Measurements from ENCODE around the gene ESYT1. TPM values are rescaled to one million over a fixed set of nuclear protein-coding genes. Genes with fewer than 3 reads are reported as not detected.

The ESYT1 gene
- total and polyA plus RNA-seq, 10 of the 15 experiments (the other 5 are each of a cell fraction or from before 2014, with no cell fraction given) = 47.5 to 120 (median 87.1) TPM

- TF ChIP-seq CTCF (IDR thresholded peaks at IDR 0.05 in 2 of 3, conservative IDR thresholded peaks at IDR 0.05 in 1 of 3; ENCODE audit: control insufficient read depth in 2 of 3, extremely low read depth in 1 of 3, insufficient read depth in 1 of 3, low read depth in 3 of 3, low read length in 3 of 3) (no peak), IRF4 (IDR thresholded peaks at IDR 0.05; ENCODE audit: low read depth, low read length) (no peak), CEBPB (IDR thresholded peaks at IDR 0.05; ENCODE audit: borderline replicate concordance in 1 of 2, low read depth in 2 of 2, low read length in 2 of 2) (no peak), NFXL1 (IDR thresholded peaks at IDR 0.05; ENCODE audit: borderline replicate concordance) (no peak), NRF1 (conservative IDR thresholded peaks at IDR 0.05; ENCODE audit: low read depth, low read length) (no peak), SMARCA5 (IDR thresholded peaks at IDR 0.05) (peak; percentile 6; the same call in 1 of the 2 replicates), ZNF207 (IDR thresholded peaks at IDR 0.05; ENCODE audit: borderline replicate concordance) (peak; percentile 63; the same call in 1 of the 2 replicates), REST (IDR thresholded peaks at IDR 0.05; ENCODE audit: low read depth, low read length) (no peak), IKZF1 (conservative IDR thresholded peaks at IDR 0.05) (peak; percentile 77), GATAD2B (conservative IDR thresholded peaks at IDR 0.05; ENCODE audit: low read depth) (peak; percentile 42; the same call in 1 of the 2 replicates), MYC (IDR thresholded peaks at IDR 0.05; ENCODE audit: insufficient read depth, insufficient read length, insufficient replicate concordance, low read length, severe bottlenecking) (no peak), SMAD5 (IDR thresholded peaks at IDR 0.05; ENCODE audit: low read depth) (peak; percentile 11; the same call in 1 of the 2 replicates), DPF2 (IDR thresholded peaks at IDR 0.05) (no peak), ELK1 (IDR thresholded peaks at IDR 0.05; ENCODE audit: low read depth, low read length) (peak; percentile 81), JUNB (IDR thresholded peaks at IDR 0.05) (peak; percentile 22; the same call in 1 of the 2 replicates)
- TF ChIP-seq, protein P1, sequence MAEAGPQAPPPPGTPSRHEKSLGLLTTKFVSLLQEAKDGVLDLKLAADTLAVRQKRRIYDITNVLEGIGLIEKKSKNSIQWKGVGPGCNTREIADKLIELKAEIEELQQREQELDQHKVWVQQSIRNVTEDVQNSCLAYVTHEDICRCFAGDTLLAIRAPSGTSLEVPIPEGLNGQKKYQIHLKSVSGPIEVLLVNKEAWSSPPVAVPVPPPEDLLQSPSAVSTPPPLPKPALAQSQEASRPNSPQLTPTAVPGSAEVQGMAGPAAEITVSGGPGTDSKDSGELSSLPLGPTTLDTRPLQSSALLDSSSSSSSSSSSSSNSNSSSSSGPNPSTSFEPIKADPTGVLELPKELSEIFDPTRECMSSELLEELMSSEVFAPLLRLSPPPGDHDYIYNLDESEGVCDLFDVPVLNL (IDR thresholded peaks at IDR 0.05; ENCODE audit: low read depth, low read length) = no peak; the same call in 1 of the 2 replicates
- TF ChIP-seq, protein P2, sequence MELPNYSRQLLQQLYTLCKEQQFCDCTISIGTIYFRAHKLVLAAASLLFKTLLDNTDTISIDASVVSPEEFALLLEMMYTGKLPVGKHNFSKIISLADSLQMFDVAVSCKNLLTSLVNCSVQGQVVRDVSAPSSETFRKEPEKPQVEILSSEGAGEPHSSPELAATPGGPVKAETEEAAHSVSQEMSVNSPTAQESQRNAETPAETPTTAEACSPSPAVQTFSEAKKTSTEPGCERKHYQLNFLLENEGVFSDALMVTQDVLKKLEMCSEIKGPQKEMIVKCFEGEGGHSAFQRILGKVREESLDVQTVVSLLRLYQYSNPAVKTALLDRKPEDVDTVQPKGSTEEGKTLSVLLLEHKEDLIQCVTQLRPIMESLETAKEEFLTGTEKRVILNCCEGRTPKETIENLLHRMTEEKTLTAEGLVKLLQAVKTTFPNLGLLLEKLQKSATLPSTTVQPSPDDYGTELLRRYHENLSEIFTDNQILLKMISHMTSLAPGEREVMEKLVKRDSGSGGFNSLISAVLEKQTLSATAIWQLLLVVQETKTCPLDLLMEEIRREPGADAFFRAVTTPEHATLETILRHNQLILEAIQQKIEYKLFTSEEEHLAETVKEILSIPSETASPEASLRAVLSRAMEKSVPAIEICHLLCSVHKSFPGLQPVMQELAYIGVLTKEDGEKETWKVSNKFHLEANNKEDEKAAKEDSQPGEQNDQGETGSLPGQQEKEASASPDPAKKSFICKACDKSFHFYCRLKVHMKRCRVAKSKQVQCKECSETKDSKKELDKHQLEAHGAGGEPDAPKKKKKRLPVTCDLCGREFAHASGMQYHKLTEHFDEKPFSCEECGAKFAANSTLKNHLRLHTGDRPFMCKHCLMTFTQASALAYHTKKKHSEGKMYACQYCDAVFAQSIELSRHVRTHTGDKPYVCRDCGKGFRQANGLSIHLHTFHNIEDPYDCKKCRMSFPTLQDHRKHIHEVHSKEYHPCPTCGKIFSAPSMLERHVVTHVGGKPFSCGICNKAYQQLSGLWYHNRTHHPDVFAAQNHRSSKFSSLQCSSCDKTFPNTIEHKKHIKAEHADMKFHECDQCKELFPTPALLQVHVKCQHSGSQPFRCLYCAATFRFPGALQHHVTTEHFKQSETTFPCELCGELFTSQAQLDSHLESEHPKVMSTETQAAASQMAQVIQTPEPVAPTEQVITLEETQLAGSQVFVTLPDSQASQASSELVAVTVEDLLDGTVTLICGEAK (IDR thresholded peaks at IDR 0.05; ENCODE audit: borderline replicate concordance) = peak; percentile 85
Observed at GRCh38 chr12:56152132-56152755, 24.2 kb downstream of the ESYT1 start, which contains the start of gene MYL6B (continued).
